Stomach smooth muscle (tissue), 2 donors: Measurements from ENCODE around the gene SH3TC1.

Experiments used
- H3K27ac ChIP-seq: one replicate; pipeline ENCODE4 v1.7.0; 2013; ENCODE audit warnings: mild to moderate bottlenecking, low read length, inconsistent platforms
- H3K27me3 ChIP-seq, 2 donors: one replicate each; pipeline ENCODE4 v1.7.0; 2013; ENCODE audit warnings: low read length in 2 of 2; ENCODE audit not compliant: insufficient read depth in 2 of 2, control insufficient read depth in 1 of 2
- H3K36me3 ChIP-seq, 2 donors: one replicate each; pipeline ENCODE4 v1.7.0; 2013; ENCODE audit warnings: low read length in 2 of 2; ENCODE audit not compliant: control insufficient read depth in 2 of 2, insufficient read depth in 2 of 2
- H3K4me1 ChIP-seq: one replicate; pipeline ENCODE4 v1.7.0; 2013; ENCODE audit warnings: low read length; ENCODE audit not compliant: control insufficient read depth, insufficient read depth
- H3K4me3 ChIP-seq, 2 donors: one replicate each; pipeline ENCODE4 v1.7.0; 2013; ENCODE audit warnings: low read length in 2 of 2
- H3K9ac ChIP-seq, 2 donors: one replicate each; pipeline ENCODE4 v1.7.0; 2013; ENCODE audit warnings: low read length in 2 of 2, mild to moderate bottlenecking in 1 of 2
- H3K9me3 ChIP-seq, 2 donors: one replicate each; pipeline ENCODE4 v1.7.0; 2013; ENCODE audit warnings: low read length in 2 of 2; ENCODE audit not compliant: control insufficient read depth in 2 of 2
- donor health status: healthy.
- donor health status: Pancreatic carcinoma.

SH3TC1 gene

DNA sequence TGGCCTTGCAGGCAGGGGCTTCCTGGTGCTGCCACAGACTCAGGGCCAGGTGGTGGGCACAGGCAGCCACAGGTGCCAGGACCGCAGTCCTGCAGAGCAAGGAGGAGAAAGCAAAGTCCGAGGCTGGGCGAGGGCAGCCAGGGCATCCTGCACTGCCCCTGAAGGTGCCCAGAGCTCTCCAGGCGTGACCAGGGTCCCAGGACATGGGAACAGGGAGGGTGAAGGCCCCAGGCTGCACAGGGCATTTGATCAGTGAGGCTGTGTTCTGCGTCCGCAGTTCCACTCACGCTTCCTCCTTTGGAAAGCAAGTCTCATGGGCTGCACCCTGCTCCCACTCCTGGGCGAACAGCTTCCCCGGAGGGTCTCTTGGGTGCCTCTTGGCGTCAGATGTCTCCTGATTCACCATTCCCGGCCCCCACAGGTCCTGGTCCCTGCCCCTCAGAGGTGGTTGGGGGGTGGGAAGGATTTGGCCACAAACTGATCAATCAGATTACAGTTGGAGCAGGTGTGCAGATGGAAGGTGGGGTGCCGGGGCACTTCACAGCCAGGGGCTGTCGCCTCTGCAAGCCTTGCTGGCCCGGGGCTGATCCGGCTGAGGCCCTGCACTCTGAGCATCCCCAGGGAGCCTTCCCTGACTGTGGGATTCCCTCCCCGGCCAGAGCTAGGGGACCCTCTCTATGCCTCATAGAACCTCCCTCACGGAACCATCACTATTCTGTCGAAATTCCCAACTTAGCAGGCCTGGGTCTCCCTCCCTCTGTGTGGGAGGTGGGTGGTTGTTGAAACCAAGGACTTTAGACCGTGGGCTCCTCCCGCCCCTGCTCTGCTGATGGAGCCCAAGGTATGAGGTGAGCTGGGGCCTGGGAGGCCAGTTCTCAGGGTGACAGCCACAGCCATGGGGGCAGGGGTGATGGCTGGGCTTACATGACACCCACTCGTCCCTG lies 3.3 kb downstream of the SH3TC1 start:
- Histone ChIP-seq H3K27me3 (no peaks in the 10 kb centered on the region), H3K36me3 (no peaks in the 10 kb centered on the region), H3K9me3 (no peaks in the 10 kb centered on the region), H3K27ac (no peak overlapping the region), H3K4me3 (no peak overlapping the region), H3K9ac (no peak overlapping the region), H3K4me1 (peaks cover 30% of the 10 kb centered on the region)

DNA sequence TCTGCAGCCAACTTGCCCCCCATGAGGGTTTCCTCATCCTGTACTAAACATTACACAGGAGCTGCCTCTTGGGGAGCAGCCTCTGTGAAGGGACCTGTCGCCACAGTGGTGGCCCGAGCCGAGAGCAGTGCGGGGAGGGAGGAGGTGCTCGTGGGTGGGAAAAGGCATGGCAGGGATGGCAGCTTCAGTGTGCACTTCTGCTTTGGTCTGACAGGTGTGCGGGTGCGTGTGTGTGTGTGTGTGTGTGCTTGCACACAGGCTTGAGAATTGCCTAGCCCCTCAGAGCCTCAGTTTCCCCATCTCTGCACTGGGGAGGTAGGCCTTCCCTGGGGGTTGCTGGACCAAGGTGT lies 3.9 kb downstream of the SH3TC1 start:
- no peak overlapping the region for H3K9ac ChIP-seq
- H3K9me3 ChIP-seq, result no peaks in the 10 kb centered on the region
- no peaks in the 10 kb centered on the region for H3K27me3 ChIP-seq
- H3K4me1 ChIP-seq, result peaks cover 30% of the 10 kb centered on the region
- H3K4me3 ChIP-seq, result no peak overlapping the region
- H3K27ac ChIP-seq, result no peak overlapping the region
- no peaks in the 10 kb centered on the region for H3K36me3 ChIP-seq

DNA sequence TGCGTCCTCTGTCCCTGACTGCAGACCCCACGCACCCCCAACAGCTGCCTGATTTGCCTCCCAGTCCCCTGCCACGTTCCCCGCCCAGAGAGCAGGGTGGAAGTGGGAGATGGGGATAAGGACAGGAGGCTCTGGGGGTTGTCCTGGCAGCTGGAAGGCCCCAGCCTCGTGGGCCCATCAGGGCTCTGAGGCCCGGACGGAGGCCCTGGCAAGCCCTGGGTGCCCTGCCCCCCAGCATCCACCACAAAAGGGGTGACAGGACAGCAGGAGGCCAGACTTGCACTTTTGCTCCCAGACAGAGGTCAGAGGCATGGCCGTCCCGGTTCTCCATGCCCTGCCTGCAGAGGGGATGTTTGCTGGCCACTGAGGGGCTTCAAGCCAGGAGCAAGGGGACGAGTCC lies 4.7 kb downstream of the SH3TC1 start:
- H3K9ac ChIP-seq, result no peak overlapping the region
- H3K4me3 ChIP-seq, result no peak overlapping the region
- no peaks in the 10 kb centered on the region for H3K9me3 ChIP-seq
- H3K4me1 ChIP-seq, result peaks cover 24% of the 10 kb centered on the region
- H3K27ac ChIP-seq, result no peak overlapping the region
- peaks cover 0 to 3% of the 10 kb centered on the region in 2 donors for H3K27me3 ChIP-seq
- no peaks in the 10 kb centered on the region for H3K36me3 ChIP-seq

DNA sequence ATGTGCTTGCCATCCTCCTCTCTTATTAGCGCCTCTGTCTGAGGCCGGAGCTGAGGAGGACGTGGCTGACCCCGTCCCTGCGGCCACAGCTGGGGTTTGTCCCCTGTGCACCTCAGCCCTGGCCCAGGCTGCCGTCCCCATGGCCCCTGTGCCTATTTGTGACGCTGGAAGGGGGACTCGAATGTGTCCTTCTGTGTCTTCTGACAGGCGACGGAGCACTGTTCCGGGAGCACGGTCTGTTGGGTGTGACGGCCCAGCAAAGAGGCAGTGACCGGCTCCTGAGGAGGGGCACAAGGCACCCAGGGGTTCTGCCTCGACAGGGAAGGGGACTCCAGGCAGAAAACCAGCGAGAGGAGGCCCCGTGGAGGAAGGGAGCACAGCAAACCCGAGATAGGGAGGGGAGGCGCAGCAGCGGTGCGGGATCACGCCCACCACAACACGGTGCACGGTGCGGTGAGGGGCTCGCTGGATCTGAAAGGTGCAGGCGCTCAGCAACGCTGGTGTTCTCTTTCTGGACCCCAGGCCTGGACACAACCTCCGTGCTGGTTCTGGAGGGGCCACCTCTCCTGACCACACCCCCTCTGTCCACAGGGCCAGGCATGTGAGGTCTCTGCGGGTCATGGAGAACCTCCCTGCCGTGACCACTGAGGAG lies 5.6 kb downstream of the SH3TC1 start:
- no peaks in the 10 kb centered on the region for H3K9me3 ChIP-seq
- H3K4me1 ChIP-seq, result peaks cover 15% of the 10 kb centered on the region
- H3K9ac ChIP-seq, result no peak overlapping the region
- no peaks in the 10 kb centered on the region for H3K36me3 ChIP-seq
- H3K27ac ChIP-seq, result no peak overlapping the region
- H3K4me3 ChIP-seq, result no peak overlapping the region
- H3K27me3 ChIP-seq, result peaks cover 0 to 3% of the 10 kb centered on the region in 2 donors

DNA sequence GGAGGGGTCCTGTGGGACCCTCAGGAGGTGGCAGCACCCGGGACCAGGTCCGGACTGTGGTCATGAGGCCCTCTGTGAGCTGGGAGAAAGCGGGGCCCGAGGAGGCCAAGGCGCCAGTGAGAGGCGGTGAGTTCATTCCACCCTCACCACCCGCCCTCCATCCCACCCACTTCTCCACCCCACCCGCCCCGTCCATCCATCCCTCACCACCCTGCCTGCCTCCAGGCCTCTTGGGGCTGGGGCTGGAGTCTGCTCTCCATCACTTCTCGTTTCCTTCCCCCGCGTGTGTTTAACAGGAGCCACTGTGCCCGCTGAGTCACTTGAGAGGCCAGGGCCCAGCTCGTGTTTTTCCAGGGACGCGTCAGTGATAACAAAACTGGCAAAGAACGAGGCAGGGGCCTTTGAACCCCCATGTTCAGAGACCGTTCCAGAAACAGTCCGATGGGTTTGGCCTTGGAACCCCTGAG lies 6.2 kb downstream of the SH3TC1 start:
- Histone ChIP-seq H3K36me3 (no peaks in the 10 kb centered on the region), H3K27me3 (peaks cover 0 to 3% of the 10 kb centered on the region in 2 donors), H3K9me3 (no peaks in the 10 kb centered on the region), H3K9ac (no peak overlapping the region), H3K4me1 (peaks cover 11% of the 10 kb centered on the region), H3K27ac (no peak overlapping the region), H3K4me3 (no peak overlapping the region)

DNA sequence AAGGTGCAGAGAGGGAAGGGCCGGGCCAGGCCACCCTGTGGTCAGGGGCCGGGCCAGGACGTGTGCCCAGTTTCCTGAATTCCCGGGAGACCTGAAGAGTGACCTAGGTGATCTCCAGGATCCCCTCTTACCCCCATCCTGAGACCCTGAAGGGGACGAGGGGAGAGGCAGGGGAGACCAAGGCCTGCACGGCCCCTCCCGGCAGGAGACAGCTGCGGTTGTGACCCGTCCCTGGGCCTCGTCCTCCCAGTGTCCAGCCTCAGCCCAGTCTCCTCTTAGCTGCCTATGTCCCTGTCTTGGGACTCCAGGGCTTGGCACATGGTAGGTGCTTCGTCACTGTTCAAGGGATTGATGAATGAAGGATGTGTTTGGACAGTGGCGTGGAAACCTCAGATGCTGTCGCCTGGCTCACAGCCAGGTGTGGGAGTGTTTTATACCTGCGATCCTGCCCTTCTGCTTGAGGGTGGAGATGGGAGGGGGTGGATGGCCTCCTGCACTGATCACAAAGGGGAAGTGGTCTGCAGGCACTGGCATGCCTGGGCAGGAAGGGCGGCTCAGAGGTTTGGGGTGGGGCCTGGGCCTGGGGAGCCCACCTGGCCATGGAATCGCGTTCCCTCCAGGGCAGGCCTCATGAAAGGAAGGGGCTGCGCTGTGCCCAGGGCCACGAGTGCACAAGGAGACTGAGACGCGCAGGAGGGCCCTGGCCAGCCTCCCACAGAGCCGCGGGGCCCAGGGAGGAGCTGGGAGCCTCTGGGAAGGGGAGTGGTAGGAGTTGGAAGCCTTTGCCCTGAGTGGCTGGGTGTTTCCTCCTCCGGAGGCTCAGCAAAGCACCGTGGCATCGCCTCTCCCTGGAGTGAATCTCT lies 6.9 kb downstream of the SH3TC1 start:
- H3K4me1 ChIP-seq, result peaks cover 7% of the 10 kb centered on the region
- H3K27ac ChIP-seq, result no peak overlapping the region
- H3K27me3 ChIP-seq, result peaks cover 0 to 3% of the 10 kb centered on the region in 2 donors
- no peaks in the 10 kb centered on the region for H3K9me3 ChIP-seq
- no peaks in the 10 kb centered on the region for H3K36me3 ChIP-seq
- H3K4me3 ChIP-seq, result no peak overlapping the region
- no peak overlapping the region for H3K9ac ChIP-seq

DNA sequence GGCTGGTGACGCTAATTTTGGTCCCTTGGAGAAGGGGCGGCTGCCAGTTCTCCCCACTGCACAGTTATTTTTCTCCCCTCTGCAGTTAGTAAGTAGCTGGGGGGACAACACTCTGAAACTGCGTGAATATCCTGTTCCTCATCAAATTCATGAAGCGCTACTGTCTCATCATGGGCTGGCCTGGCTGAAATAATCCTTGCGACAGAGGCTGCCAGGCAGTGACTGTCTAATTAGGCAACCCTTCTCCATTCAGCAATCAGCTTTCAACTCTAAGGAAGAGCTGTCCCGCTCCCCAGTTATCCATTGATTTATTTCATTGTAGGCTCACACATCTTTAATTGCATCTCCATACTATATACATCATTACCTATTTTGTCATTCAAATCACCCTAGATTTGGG lies 8.2 kb downstream of the SH3TC1 start:
- H3K36me3 ChIP-seq, result no peaks in the 10 kb centered on the region
- H3K9ac ChIP-seq, result no peak overlapping the region
- H3K9me3 ChIP-seq, result no peaks in the 10 kb centered on the region
- H3K27me3 ChIP-seq, result peaks cover 0 to 3% of the 10 kb centered on the region in 2 donors
- no peaks in the 10 kb centered on the region for H3K4me1 ChIP-seq
- no peak overlapping the region for H3K27ac ChIP-seq
- no peak overlapping the region for H3K4me3 ChIP-seq

DNA sequence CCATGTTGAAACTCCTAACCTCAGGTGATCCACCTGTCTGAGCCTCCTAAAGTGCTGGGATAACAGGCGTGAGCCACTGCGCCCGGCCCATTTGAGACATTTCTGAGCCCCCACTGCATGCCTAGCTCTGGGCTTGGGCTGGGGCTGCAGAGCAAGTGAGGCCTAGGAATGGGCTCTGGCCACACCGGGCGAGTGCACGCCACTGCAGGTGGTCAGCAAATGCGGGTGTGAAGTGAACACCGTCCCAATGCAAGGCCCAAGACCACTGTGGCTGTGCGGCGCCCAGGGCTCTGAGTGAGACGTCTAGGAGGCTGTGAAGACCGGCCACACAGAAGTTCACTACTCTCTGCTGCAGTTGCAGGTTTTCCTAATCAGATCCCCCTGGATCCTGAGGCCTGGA lies 9.5 kb downstream of the SH3TC1 start:
- no peak overlapping the region for H3K27ac ChIP-seq
- H3K4me1 ChIP-seq, result no peaks in the 10 kb centered on the region
- no peak overlapping the region for H3K9ac ChIP-seq
- no peaks in the 10 kb centered on the region for H3K36me3 ChIP-seq
- H3K4me3 ChIP-seq, result no peak overlapping the region
- H3K27me3 ChIP-seq, result peaks cover 0 to 3% of the 10 kb centered on the region in 2 donors
- no peaks in the 10 kb centered on the region for H3K9me3 ChIP-seq

DNA sequence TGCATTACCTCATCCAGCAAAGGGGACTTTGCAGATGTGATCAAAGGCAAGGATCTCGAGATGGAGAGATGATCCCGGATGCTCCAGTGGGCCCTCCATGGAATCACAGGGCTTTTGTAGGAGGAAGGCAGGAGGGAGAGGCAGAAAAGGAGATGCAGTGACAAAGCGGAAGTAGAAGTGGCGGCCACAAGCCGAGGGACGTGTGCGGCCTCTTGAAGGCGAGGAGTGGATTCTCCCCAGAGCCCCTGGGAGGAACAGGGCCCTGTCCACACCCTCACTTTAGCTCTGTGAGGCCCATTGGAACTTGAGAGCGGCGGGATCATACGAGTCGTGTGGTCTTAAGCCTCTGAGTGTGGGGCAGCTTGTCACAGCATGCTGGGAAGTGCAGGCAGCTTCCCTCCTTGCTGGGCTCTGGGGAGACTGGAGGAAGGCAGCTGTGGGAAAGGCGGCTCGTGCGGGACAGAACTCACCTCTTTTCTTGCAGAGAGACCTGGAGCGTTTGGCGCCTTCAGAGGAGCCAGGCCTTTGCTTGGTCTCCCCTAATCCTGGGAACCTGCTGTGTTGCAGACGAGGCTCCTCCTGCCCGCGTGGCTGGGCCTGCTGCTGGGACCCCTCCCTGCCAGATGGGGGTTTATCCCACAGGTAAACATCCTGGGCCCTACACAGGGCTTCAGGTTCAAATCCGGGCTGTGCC lies 10.2 kb downstream of the SH3TC1 start:
- Histone ChIP-seq H3K36me3 (no peaks in the 10 kb centered on the region), H3K9ac (no peak overlapping the region), H3K9me3 (no peaks in the 10 kb centered on the region), H3K4me3 (no peak overlapping the region), H3K4me1 (no peaks in the 10 kb centered on the region), H3K27me3 (peaks cover 0 to 3% of the 10 kb centered on the region in 2 donors), H3K27ac (no peak overlapping the region)

DNA sequence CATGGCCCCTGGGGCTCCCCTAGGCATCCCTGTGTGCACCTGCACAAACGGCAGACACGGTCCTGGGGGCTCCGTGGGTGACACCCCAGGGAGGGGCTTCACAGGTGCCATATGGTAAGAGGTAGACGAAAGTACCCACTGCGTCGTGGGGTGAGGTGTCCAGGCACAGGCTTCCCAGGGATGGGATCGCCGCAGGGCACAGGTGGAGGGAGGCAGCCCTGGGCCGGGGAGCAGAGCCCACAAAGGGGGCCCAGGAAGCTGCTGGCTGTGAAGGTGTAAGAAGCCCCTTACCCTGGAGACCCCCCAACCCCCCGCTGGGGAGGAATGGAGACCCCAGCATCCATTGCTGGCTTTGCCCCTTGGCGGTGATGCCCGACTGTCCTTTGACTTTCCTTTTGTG lies 10.9 kb downstream of the SH3TC1 start:
- Histone ChIP-seq H3K9me3 (no peaks in the 10 kb centered on the region), H3K27ac (no peak overlapping the region), H3K27me3 (peaks cover 0 to 3% of the 10 kb centered on the region in 2 donors), H3K9ac (no peak overlapping the region), H3K4me1 (no peaks in the 10 kb centered on the region), H3K4me3 (no peak overlapping the region), H3K36me3 (no peaks in the 10 kb centered on the region)
